Caki2 (cell line): ENCODE measurements around the gene DDX27. TPM values are rescaled to one million over a fixed set of nuclear protein-coding genes. Genes with fewer than 3 reads are reported as not detected.
"Not testable (repeated sequence)": the region's sequence is repeated elsewhere in the genome, so short reads cannot be mapped to it uniquely, and the experiment has no call there.

Experiments
- DNase-seq: peaks from one replicate; pipeline ENCODE4 v3.0.0-alpha.2; 2015; ENCODE audit warnings: low read depth
- in situ Hi-C: cut with HindIII; loops from 2 replicates; pipeline ENCODE4 v1.10.0; 2016; ENCODE audit warnings: low sequenced_read_pairs, low pct_unique_long_range_greater_than_20kb, mixed read lengths
- total RNA-seq: library from RNA; depleted of rRNA; stranded (reverse); fragments of >200 nt; shearing (Covaris generic); gene quantifications from 2 replicates; pipeline ENCODE4 v1.2.3, GENCODE V29; 2014; ENCODE audit warnings: low replicate concordance

The DDX27 gene
- total RNA-seq, 1 experiment from 2014 or later, result 59.1 TPM

- DNase-seq, result peak; percentile 89
- in situ Hi-C loops, result loop anchor here (10.0 kb wide), 1 partner anchor 53 kb away; no protein-coding TSS in a partner anchor
Measured at GRCh38 chr20:49187851-49188641, 31.2 kb upstream of the DDX27 start, which contains the start of gene STAU1. STAU1 (minus strand) TSS chr20:49188334; CDS start chr20:49166201, 22,133 bp downstream.

- DNase-seq, in situ Hi-C loops: not testable (repeated sequence)
Measured at GRCh38 chr20:49192944-49193518, 26.2 kb upstream of the DDX27 start.

- no peak for DNase-seq
- in situ Hi-C loops, result no loop called here
Measured at GRCh38 chr20:49199729-49200293, 19.4 kb upstream of the DDX27 start.

- DNase-seq, result no peak
- in situ Hi-C loops, result no loop called here
Measured at GRCh38 chr20:49203011-49203410, 16.2 kb upstream of the DDX27 start.

- in situ Hi-C loops, result no loop called here
- DNase-seq, result no peak
Measured at GRCh38 chr20:49203746-49204145, 15.5 kb upstream of the DDX27 start.

GRCh38 chr20:49207076-49207475 is 12.1 kb upstream of the DDX27 start:
- in situ Hi-C loops, result no loop called here
- no peak for DNase-seq

GRCh38 chr20:49210101-49210756 is 9.0 kb upstream of the DDX27 start:
- in situ Hi-C loops, result no loop called here
- DNase-seq, result no peak

GRCh38 chr20:49210757-49211110 is 8.5 kb upstream of the DDX27 start:
- DNase-seq, result no peak
- in situ Hi-C loops, result no loop called here

GRCh38 chr20:49214571-49214970 is 4.6 kb upstream of the DDX27 start:
- in situ Hi-C loops, result no loop called here
- DNase-seq, result no peak

GRCh38 chr20:49215232-49215631 is 4.0 kb upstream of the DDX27 start:
- in situ Hi-C loops, result no loop called here
- no peak for DNase-seq

GRCh38 chr20:49216991-49217578 is 2.1 kb upstream of the DDX27 start:
- in situ Hi-C loops, result no loop called here

GRCh38 chr20:49218739-49219090 is 501 bp upstream of the DDX27 start:
- DNase-seq, in situ Hi-C loops: not testable (repeated sequence)

More at GRCh38 chr20:49216991-49217578, 2.1 kb upstream of the DDX27 start:
- peak; percentile 91 for DNase-seq

GRCh38 chr20:49219924-49220831 is 962 bp downstream of the DDX27 start:
- in situ Hi-C loops, result no loop called here
- DNase-seq, result no peak

- in situ Hi-C loops, result no loop called here
- no peak for DNase-seq
Measured at GRCh38 chr20:49225896-49226295, 6.7 kb downstream of the DDX27 start.

GRCh38 chr20:49228676-49229075 is 9.5 kb downstream of the DDX27 start:
- DNase-seq, result no peak
- in situ Hi-C loops, result no loop called here

GRCh38 chr20:49229381-49229780 is 10.2 kb downstream of the DDX27 start:
- no peak for DNase-seq
- in situ Hi-C loops, result no loop called here

GRCh38 chr20:49230021-49230420 is 10.8 kb downstream of the DDX27 start:
- in situ Hi-C loops, result no loop called here
- DNase-seq, result no peak
